ENCODE data around the gene RNF130.

Gene RNF130

GRCh38 chr5:180069589-180070247 lies 1.8 kb downstream of the RNF130 start:
- TF ChIP-seq, protein P1, sequence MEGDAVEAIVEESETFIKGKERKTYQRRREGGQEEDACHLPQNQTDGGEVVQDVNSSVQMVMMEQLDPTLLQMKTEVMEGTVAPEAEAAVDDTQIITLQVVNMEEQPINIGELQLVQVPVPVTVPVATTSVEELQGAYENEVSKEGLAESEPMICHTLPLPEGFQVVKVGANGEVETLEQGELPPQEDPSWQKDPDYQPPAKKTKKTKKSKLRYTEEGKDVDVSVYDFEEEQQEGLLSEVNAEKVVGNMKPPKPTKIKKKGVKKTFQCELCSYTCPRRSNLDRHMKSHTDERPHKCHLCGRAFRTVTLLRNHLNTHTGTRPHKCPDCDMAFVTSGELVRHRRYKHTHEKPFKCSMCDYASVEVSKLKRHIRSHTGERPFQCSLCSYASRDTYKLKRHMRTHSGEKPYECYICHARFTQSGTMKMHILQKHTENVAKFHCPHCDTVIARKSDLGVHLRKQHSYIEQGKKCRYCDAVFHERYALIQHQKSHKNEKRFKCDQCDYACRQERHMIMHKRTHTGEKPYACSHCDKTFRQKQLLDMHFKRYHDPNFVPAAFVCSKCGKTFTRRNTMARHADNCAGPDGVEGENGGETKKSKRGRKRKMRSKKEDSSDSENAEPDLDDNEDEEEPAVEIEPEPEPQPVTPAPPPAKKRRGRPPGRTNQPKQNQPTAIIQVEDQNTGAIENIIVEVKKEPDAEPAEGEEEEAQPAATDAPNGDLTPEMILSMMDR (IDR thresholded peaks at IDR 0.05), result no peak
- Histone ChIP-seq H3K27ac (peak overlapping the region in 1 of 2 donors; percentile 99), H3K4me3 (peak overlapping the region; percentile 99)
- DNase-seq (ENCODE audit: low spot score), result no peak

GRCh38 chr5:180068519-180069090 lies 3.0 kb downstream of the RNF130 start:
- TF ChIP-seq, protein P1 (IDR thresholded peaks at IDR 0.05), result no peak

GRCh38 chr5:180067986-180068385 lies 3.6 kb downstream of the RNF130 start:
- TF ChIP-seq, protein P1 (IDR thresholded peaks at IDR 0.05), result no peak
- Histone ChIP-seq H3K4me3 (no peak overlapping the region), H3K27ac (no peak overlapping the region)
- no peak for DNase-seq (ENCODE audit: low spot score)

More at GRCh38 chr5:180068519-180069090, 3.0 kb downstream of the RNF130 start:
- no peak overlapping the region for H3K4me3 ChIP-seq
- no peak for DNase-seq (ENCODE audit: low spot score)
- no peak overlapping the region for H3K27ac ChIP-seq

DNA sequence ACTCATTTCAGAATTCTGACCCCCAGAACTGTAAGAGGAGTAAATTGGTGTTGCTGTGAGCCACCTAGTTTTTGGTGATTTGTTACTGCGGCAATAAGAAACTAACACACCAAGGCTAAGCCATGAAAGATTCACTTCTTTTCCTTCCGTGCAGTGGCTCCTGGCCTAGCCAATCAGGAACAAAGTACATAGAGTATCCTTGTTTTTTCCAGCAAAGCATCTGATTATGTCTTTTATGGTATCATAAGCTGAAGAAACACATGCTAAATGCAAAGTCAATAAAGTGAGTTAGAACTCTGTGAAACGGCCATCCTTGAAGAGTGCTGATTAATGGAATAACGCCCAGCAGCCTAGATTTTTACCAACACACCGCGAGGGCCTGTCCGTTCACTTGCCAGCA lies 11.4 kb downstream of the RNF130 start:
- no peak for DNase-seq (ENCODE audit: low spot score)
- TF ChIP-seq, protein P1 (IDR thresholded peaks at IDR 0.05), result no peak
- H3K27ac ChIP-seq, result no peak overlapping the region
- no peak overlapping the region for H3K4me3 ChIP-seq

- no peak for DNase-seq (ENCODE audit: low spot score)
- TF ChIP-seq, protein P1 (IDR thresholded peaks at IDR 0.05), result no peak
- Histone ChIP-seq H3K4me3 (no peak overlapping the region), H3K27ac (no peak overlapping the region)
Observed at GRCh38 chr5:180059326-180059725, 12.2 kb downstream of the RNF130 start.

- DNase-seq (ENCODE audit: low spot score), result no peak
- H3K27ac ChIP-seq, result no peak overlapping the region
- H3K4me3 ChIP-seq, result no peak overlapping the region
- TF ChIP-seq, protein P1 (IDR thresholded peaks at IDR 0.05), result no peak
Observed at GRCh38 chr5:180056153-180056552, 15.4 kb downstream of the RNF130 start.

DNA sequence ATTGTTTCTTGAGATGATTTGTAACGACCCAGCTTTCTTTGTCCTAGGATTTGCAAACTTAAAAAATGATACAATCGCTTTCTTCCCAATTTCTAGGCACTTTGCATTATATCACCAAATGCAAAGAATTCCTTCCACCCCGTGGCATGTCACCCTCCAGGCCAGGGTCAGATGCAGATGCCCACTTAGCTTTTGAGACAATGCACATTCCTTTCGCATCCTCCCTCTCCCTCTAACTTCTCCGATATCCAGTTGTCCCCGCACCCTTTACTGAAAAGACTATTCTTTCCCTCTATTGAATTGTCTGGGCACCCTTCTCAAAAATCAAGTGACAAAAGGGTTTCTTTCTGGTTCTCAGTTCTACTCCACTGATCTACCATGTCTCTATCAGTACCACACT lies 17.3 kb downstream of the RNF130 start:
- Histone ChIP-seq H3K27ac (no peak overlapping the region), H3K4me3 (no peak overlapping the region)
- DNase-seq (ENCODE audit: low spot score), result no peak
- TF ChIP-seq, protein P1 (IDR thresholded peaks at IDR 0.05), result no peak
